ENCODE measurements around the gene PSPC1.
"Not testable (repeated sequence)": the region's sequence is repeated elsewhere in the genome, so short reads cannot be mapped to it uniquely, and the experiment has no call there.

The PSPC1 gene, protein sequence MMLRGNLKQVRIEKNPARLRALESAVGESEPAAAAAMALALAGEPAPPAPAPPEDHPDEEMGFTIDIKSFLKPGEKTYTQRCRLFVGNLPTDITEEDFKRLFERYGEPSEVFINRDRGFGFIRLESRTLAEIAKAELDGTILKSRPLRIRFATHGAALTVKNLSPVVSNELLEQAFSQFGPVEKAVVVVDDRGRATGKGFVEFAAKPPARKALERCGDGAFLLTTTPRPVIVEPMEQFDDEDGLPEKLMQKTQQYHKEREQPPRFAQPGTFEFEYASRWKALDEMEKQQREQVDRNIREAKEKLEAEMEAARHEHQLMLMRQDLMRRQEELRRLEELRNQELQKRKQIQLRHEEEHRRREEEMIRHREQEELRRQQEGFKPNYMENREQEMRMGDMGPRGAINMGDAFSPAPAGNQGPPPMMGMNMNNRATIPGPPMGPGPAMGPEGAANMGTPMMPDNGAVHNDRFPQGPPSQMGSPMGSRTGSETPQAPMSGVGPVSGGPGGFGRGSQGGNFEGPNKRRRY

DNA sequence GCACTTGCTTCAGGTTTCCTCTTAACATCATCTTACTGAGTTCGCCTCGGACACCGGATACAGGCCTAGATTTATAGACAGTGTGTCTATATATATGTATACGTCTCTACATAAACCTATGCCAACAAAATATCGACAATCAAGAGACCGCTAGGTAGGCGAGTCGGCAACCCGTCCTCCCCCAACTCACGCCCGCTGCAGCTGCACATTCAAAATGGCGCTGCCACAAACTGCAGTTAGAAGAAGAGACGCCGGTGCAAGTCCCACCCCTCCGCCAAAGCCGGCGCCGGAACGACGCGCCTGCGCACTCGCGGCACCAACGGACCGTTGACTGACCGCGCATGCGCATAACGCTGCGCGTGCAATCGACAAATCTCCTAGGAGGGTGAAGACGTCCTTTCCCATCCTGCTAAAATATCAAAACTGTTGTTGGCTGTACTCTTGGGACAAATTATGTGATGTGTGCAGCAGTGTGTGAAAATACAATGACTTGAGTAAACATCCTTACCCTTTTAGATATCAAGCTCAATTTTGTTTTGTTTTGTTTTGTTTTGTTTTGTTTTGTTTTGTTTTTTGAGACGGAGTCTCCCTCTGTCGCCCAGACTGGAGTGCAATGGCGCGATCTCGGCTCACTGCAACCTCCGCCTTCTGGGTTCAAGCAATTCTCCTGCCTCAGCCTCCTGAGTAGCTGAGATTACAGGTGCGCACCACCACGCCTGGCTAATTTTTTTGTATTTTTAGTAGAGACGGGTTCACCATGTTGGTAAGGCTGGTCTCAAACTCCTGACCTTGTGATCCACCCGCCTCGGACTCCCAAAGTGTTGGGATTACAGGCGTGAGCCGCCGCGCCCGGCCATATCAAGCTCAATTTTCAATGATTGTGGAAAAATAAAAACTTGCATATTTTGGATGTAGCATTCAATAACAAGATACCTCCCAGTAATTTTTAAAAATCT lies at the start of gene PSPC1:
TSS of gene PSPC1 (minus strand) at position 219 of the 956 bp plus-strand sequence. CDS start at position 31, 188 bp downstream.
- H3K27me3 Mint-ChIP-seq; H3K9me3 Mint-ChIP-seq; H3K4me1 Mint-ChIP-seq (ENCODE audit: low read depth): not testable (repeated sequence)
- peak; percentile 95 for DNase-seq
- H3K27ac Mint-ChIP-seq, result peak within 1 kb of the TSS; percentile 99
- H3K36me3 Mint-ChIP-seq (ENCODE audit: low read depth), result peaks cover 22% of the 10 kb centered on the region
- peak within 1 kb of the TSS; percentile 99 for H3K4me3 Mint-ChIP-seq

DNA sequence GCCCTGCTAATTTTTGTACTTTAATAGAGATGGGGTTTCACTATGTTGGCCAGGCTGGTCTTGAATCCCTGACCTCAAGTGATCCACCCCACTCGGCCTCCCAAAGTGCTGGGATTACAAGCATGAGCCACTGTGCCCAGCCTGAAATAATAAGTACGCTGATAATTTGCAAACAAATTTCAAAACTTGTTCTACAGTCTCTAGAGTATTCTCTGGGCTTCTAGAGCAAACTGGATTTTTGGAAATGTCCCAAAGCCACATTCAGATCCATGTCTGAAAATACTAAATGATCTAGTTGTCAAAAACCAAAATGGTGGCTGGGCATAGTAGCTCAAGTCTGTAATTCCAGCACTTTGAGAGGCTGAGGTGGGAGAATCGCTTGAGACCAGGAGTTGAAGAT lies 39.9 kb upstream of the PSPC1 start:
- no peak for DNase-seq
- Mint-ChIP-seq H3K9me3 (no peaks in the 10 kb centered on the region), H3K36me3 (ENCODE audit: low read depth) (peaks cover 76% of the 10 kb centered on the region), H3K4me3 (no peak overlapping the region), H3K4me1 (ENCODE audit: low read depth) (no peaks in the 10 kb centered on the region), H3K27me3 (no peaks in the 10 kb centered on the region), H3K27ac (no peak overlapping the region)

DNA sequence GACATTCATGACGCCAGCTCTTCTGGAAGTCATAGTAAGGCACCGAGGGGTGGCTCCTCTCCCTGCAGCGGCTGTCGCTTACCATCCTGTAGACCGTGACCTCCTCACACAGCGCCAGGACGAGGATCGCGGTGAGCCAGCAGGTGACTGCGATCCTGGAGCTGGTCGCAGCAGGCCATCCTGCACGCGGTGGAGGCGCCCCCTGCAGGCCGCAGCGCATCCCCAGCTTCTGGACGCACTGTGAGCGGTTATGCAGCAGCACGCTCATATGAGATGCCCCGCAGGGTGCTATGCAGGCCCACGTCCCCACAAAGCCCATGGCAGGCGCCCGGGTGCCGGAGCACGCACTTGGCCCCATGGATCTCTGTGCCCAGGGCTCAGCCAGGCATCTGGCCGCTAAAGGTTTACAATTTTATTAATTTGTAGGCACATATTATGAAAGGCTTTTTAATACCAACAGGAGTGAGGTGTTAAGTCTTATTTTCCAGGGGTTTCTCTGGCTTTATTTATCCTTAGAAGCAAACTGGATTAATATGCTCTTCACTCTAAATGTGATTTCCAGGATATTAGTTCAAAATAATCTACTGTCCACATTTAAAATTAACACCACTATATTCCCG lies 35.6 kb upstream of the PSPC1 start:
- Mint-ChIP-seq H3K4me1 (ENCODE audit: low read depth) (no peaks in the 10 kb centered on the region), H3K27me3 (no peaks in the 10 kb centered on the region), H3K27ac (no peak overlapping the region), H3K36me3 (ENCODE audit: low read depth) (peaks cover 50% of the 10 kb centered on the region), H3K4me3 (no peak overlapping the region), H3K9me3 (no peaks in the 10 kb centered on the region)
- peak; percentile 60 for DNase-seq

DNA sequence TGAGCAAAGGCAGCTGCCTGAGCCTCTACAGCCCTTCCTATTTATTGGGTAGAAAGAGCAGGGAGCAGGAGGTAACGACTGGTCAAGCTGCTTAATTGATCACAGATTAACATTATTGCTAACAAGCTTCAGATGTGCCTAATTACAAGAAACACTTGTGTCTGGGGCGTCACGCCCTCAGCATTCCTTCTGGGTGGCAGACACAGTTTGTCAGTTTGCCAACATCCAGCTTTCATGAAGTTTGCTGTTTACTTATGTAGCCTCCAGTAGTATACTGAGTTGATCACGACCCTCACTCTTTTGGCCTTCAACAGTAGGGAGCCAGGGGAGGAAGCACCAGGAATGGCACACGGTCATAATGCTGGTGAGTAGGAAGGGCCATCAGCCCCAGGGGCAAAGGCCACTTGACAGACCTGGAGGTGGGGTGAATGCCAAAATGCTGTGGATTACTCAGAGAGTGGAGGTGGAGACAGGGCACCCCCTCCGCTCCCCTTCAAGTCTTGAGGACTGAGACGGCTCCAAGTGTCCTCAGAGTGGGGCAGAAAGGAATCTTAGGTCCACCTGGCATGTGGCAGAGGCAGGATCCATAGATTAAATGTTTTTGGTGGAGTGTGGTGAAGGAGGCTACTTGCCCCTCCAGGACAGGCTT lies 34.9 kb upstream of the PSPC1 start:
- H3K4me3 Mint-ChIP-seq, result no peak overlapping the region
- no peak for DNase-seq
- H3K9me3 Mint-ChIP-seq, result no peaks in the 10 kb centered on the region
- H3K27ac Mint-ChIP-seq, result no peak overlapping the region
- H3K4me1 Mint-ChIP-seq (ENCODE audit: low read depth), result no peaks in the 10 kb centered on the region
- peaks cover 44% of the 10 kb centered on the region for H3K36me3 Mint-ChIP-seq (ENCODE audit: low read depth)
- H3K27me3 Mint-ChIP-seq, result no peaks in the 10 kb centered on the region

DNA sequence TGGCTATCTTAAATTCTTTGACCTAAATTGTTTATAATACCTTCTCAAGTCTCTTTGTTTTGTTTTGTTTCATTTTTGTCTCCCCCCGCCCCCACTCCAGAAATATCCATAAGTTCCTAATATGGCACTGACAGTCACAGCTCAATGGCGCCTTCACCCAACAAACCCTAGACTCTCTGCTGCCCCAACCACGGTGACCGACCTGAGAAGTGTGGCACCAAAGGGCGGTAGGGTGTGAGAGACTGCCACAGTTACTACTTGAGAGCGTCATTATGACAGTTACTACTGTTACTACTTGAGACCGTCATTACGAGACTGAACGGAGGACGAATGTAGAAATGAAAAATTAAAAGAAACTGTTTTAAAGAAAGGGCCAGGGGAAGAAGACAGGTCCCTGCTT lies 34.4 kb upstream of the PSPC1 start:
- Mint-ChIP-seq H3K27ac (no peak overlapping the region), H3K27me3 (no peaks in the 10 kb centered on the region), H3K4me3 (no peak overlapping the region), H3K4me1 (ENCODE audit: low read depth) (no peaks in the 10 kb centered on the region), H3K9me3 (no peaks in the 10 kb centered on the region), H3K36me3 (ENCODE audit: low read depth) (peaks cover 43% of the 10 kb centered on the region)
- no peak for DNase-seq

DNA sequence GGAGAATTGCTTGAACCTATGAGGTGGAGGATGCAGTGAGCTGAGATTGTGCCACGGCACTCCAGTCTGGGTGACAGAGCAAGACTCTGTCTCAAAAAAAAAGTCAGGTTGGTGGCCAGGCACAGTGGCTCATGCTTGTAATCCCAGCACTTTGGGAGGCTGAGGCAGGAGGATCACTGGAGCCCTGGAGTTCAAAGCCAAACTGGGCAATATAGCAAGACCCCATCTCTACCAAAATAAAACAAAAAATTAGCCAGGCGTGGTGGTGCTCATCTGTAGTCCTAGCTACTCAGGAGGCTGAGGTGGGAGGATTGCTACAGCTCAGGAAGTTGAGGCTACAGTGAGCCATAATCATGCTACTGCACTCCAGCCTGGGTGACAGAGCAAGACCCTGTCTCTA lies 33.1 kb upstream of the PSPC1 start:
- not testable (repeated sequence) for DNase-seq; H3K4me3 Mint-ChIP-seq; H3K9me3 Mint-ChIP-seq; H3K27me3 Mint-ChIP-seq; H3K4me1 Mint-ChIP-seq (ENCODE audit: low read depth); H3K27ac Mint-ChIP-seq
- peaks cover 36% of the 10 kb centered on the region for H3K36me3 Mint-ChIP-seq (ENCODE audit: low read depth)

DNA sequence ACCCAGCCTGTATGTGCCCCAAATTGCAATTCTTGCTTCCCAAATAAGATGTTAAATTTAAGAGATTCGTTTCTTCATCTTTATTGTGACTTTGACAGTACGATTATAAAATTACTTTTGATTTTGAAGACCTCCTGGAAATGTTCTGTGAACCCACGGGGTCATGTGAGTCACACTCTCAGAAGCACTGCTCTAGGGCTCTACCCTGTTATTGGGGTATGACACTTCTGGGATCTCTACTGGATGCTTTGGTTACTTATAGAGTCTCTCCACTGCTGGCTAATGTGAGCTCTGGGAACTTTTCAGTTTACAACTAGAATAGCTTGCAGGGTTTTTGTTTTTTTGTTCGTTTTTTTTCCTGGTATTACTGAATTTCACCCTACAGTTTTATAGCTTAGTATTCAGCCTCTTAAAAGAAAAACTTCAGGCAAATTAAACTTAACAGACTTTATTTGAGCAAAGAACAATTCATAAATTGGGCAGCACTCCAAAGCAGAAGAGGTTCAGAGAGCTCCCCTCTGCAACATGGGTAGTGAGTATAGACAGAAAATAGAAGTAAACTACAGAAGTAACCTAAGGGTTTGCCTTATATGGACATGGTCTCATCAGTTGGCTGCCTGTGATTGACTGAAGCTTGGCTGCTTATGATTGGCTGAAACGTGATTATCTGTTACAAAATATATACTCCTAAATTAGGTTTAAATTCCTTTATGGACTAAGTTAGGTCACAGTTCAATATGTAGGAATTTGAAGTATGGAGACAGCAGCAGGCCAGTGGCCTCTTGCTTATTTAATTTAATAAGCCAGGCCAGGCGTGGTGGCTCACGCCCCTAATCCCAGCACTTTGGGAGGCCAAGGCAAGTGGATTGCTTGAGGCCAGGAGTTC lies 28.5 kb upstream of the PSPC1 start:
- no peaks in the 10 kb centered on the region for H3K9me3 Mint-ChIP-seq
- peaks cover 5% of the 10 kb centered on the region for H3K36me3 Mint-ChIP-seq (ENCODE audit: low read depth)
- no peak overlapping the region for H3K4me3 Mint-ChIP-seq
- no peak overlapping the region for H3K27ac Mint-ChIP-seq
- H3K27me3 Mint-ChIP-seq, result no peaks in the 10 kb centered on the region
- H3K4me1 Mint-ChIP-seq (ENCODE audit: low read depth), result peaks cover 7% of the 10 kb centered on the region
- DNase-seq, result no peak

DNA sequence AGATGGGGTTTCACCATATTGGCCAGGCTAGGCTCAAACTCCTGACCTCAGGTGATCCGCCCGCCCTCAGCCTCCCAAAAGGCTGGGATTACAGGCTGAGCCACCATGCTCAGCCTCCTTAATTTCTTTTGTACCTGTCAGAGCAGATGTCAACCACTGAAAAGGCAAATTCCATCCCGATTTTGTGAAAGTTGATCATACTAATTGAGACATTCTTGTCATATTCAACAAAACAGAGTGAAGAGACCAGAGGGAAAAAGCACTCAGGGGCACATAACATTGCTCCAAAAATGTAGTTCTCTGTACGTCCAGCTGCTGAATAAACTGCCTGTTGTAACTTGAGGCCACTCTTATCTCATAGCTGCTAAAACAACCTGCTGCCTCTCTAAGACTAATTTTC lies 27.4 kb upstream of the PSPC1 start:
- H3K4me1 Mint-ChIP-seq (ENCODE audit: low read depth), result peaks cover 7% of the 10 kb centered on the region
- H3K4me3 Mint-ChIP-seq, result no peak overlapping the region
- H3K27me3 Mint-ChIP-seq, result no peaks in the 10 kb centered on the region
- H3K27ac Mint-ChIP-seq, result no peak overlapping the region
- no peak for DNase-seq
- no peaks in the 10 kb centered on the region for H3K9me3 Mint-ChIP-seq
- H3K36me3 Mint-ChIP-seq (ENCODE audit: low read depth), result peaks cover 5% of the 10 kb centered on the region

DNA sequence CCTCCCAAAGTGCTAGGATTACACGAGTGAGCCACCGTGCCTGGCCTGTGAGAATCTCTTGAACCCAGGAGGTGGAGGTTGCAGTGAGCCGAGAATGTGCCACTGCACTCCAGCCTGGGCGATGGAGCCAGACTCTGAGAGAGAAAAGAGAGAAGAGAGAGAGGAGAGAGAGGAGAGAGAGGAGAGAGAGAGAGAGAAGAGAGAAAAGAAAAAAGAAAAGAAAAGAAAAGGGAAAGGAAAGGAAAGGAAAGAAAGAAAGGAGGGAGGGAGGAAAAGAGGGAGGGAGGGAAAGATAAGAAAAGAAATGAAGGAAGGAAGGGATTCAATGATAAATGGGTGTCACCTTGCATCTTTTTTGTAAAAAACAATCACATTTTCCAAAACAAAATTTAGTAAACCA lies 23.0 kb upstream of the PSPC1 start:
- no peaks in the 10 kb centered on the region for H3K9me3 Mint-ChIP-seq
- no peaks in the 10 kb centered on the region for H3K4me1 Mint-ChIP-seq (ENCODE audit: low read depth)
- DNase-seq, result no peak
- no peak overlapping the region for H3K27ac Mint-ChIP-seq
- H3K27me3 Mint-ChIP-seq, result no peaks in the 10 kb centered on the region
- no peak overlapping the region for H3K4me3 Mint-ChIP-seq
- H3K36me3 Mint-ChIP-seq (ENCODE audit: low read depth), result no peaks in the 10 kb centered on the region

DNA sequence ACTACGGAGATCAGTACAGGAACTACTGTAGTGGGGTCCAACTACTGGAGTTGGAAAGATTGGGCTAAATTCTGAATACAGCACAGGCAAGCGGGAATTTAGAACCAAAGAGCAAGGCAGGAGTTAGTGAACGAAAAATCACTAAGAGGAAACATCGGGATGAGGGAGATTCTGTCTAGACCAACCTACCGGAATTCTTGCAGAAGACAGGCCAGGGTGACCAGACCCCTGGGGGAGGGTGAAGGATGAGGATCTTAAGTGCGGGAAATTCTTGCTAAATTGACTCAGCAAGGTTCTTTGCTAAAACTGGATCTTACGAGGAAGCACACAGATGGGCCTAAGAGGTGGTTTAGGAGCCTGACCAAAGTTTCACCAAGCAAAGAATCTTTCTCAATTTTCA lies 13.2 kb upstream of the PSPC1 start:
- Mint-ChIP-seq H3K27ac (no peak overlapping the region), H3K4me1 (ENCODE audit: low read depth) (peaks cover 4% of the 10 kb centered on the region), H3K9me3 (no peaks in the 10 kb centered on the region), H3K4me3 (no peak overlapping the region), H3K27me3 (no peaks in the 10 kb centered on the region), H3K36me3 (ENCODE audit: low read depth) (peaks cover 2% of the 10 kb centered on the region)
- DNase-seq, result no peak

DNA sequence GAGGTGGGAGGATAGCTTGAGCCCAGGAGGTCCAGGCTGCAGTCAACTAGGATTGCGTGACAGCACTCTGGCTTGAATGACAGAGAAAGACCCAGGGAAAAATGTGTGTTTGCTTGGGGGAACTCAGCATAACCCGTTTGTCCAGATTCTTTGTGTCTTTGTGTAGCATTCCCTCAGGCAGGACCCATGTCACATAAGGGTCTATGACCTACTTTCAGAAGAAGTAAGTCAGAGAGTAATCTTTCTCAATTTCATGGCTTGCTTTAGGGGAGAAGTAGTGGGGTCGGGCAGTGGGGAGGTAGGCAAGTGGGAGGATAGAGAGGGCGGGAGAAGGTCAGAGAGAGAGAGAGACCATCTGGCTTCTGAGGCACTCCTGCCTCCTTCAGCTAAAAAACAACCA lies 11.9 kb upstream of the PSPC1 start:
- no peaks in the 10 kb centered on the region for H3K27me3 Mint-ChIP-seq
- H3K36me3 Mint-ChIP-seq (ENCODE audit: low read depth), result peaks cover 2% of the 10 kb centered on the region
- peaks cover 4% of the 10 kb centered on the region for H3K4me1 Mint-ChIP-seq (ENCODE audit: low read depth)
- H3K9me3 Mint-ChIP-seq, result no peaks in the 10 kb centered on the region
- no peak overlapping the region for H3K27ac Mint-ChIP-seq
- no peak for DNase-seq
- no peak overlapping the region for H3K4me3 Mint-ChIP-seq

DNA sequence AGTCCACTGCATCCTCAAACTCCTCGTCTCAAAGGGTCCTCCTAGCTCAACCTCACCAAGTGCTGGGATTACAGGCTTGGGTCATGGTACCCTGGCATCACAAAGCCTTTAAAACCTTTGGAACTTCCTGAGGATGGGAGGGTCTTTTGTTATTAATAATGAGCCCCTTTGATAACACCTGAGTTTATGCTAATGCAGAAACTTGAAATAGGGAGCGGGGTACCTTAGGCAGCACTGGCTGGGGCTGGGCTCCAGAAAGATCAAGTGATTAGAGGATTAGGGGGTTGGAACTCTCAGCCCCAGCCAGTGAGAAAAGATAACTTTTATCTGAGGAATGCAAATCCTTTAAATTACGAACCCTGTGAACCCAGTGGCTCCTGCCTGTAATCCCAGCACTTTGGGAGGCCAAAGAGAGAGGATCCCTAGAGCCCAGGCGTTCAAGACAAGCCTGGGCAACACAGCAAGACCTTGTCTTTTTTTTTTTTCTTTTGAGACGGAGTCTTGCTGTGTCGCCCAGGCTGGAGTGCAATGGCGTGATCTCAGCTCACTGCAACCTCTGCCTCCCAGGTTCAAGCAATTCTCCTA lies 9.3 kb upstream of the PSPC1 start:
- Mint-ChIP-seq H3K4me1 (ENCODE audit: low read depth) (peaks cover 4% of the 10 kb centered on the region), H3K36me3 (ENCODE audit: low read depth) (no peaks in the 10 kb centered on the region), H3K9me3 (no peaks in the 10 kb centered on the region), H3K27me3 (no peaks in the 10 kb centered on the region), H3K4me3 (no peak overlapping the region), H3K27ac (no peak overlapping the region)
- DNase-seq, result no peak

DNA sequence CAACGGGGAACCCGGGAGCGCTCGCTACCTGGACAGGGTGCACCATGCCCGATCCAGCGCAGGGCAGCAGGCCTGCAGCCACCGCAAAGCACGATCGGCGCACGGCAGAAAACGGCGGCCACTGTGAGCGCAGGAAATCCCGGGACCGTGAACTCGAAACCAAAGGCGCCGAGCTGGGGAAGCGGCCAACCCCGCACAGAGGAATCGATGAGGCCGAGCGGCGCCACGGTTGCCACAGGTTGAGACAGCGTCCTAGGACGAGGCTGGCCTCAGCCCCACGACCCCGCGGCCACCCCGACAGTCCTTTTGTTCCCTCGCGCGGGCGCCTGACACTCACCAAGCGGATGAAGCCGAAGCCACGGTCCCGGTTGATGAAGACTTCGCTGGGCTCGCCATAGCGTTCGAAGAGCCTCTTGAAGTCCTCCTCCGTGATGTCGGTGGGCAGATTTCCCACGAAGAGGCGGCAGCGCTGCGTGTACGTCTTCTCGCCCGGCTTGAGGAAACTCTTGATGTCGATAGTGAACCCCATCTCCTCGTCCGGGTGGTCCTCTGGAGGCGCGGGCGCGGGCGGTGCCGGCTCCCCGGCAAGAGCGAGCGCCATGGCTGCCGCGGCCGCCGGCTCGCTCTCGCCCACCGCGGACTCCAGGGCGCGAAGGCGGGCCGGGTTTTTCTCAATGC lies 557 bp downstream of the PSPC1 start:
- Mint-ChIP-seq H3K27me3 (no peaks in the 10 kb centered on the region), H3K4me1 (ENCODE audit: low read depth) (peaks cover 10% of the 10 kb centered on the region), H3K27ac (peak overlapping the region; percentile 99), H3K9me3 (no peaks in the 10 kb centered on the region), H3K36me3 (ENCODE audit: low read depth) (peaks cover 29% of the 10 kb centered on the region), H3K4me3 (peak overlapping the region; percentile 99)
- DNase-seq, result peak; percentile 74

Measured in activated T-cell treated with anti-CD3 and anti-CD28 coated beads, Interleukin-2, amount 50 U/mL, for 24 hours (primary cell).